ENCODE results near the gene WASF3.

DNA sequence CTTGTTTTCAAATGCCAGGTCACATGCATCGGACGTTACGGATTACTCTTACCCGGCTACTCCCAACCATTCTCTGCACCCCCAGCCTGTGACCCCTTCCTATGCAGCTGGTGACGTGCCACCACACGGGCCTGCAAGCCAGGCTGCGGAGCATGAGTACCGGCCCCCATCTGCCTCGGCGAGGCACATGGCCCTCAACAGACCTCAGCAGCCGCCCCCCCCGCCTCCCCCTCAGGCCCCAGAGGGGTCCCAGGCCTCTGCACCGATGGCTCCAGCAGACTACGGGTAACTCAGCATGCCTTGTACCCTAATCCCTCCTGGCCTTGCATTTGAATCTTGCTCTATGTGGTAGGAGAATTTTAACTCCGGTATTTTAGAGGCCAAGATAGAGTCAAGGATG lies 123.6 kb downstream of the WASF3 start:
- TF ChIP-seq, protein P1, sequence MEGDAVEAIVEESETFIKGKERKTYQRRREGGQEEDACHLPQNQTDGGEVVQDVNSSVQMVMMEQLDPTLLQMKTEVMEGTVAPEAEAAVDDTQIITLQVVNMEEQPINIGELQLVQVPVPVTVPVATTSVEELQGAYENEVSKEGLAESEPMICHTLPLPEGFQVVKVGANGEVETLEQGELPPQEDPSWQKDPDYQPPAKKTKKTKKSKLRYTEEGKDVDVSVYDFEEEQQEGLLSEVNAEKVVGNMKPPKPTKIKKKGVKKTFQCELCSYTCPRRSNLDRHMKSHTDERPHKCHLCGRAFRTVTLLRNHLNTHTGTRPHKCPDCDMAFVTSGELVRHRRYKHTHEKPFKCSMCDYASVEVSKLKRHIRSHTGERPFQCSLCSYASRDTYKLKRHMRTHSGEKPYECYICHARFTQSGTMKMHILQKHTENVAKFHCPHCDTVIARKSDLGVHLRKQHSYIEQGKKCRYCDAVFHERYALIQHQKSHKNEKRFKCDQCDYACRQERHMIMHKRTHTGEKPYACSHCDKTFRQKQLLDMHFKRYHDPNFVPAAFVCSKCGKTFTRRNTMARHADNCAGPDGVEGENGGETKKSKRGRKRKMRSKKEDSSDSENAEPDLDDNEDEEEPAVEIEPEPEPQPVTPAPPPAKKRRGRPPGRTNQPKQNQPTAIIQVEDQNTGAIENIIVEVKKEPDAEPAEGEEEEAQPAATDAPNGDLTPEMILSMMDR (conservative IDR thresholded peaks at IDR 0.05 in 1 of 2, IDR thresholded peaks at IDR 0.05 in 1 of 2; ENCODE audit: extremely low read depth in 1 of 2, insufficient read depth in 1 of 2, low read depth in 1 of 2, low read length in 2 of 2): no peak
- TF ChIP-seq EZH2 (IDR thresholded peaks at IDR 0.05; ENCODE audit: borderline replicate concordance, low read length): no peak

Data from mammary epithelial cell (primary cell).